SK-N-SH (cell line): ENCODE results near the gene MYO9B. TPM values are rescaled to one million over a fixed set of nuclear protein-coding genes. Genes with fewer than 3 reads are reported as not detected.
A peak's percentile ranks its signal among the peaks of the same experiment; 100 is the strongest.

Experiments used
- CTCF ChIA-PET: fragments of 300-600, 350-600 bp; formaldehyde crosslinking; extraction: SDS; loops from one replicate; lab custom pipeline; 2021; lab: Yijun Ruan, JAX
- POLR2A ChIA-PET: fragments of 350-600 bp; sonication (Branson Sonifier 250); formaldehyde crosslinking; extraction: SDS; loops from one replicate; lab custom pipeline; 2020; ENCODE audit warnings: antibody characterized with exemption, inconsistent platforms; lab: Yijun Ruan, JAX
- DNase-seq: peaks from one replicate; pipeline ENCODE4 v3.0.0; 2012
- H2AFZ ChIP-seq: fragments of 200-600 bp; sonication (generic); 2 replicates; pipeline ENCODE4 v1.8.1; 2016; ENCODE audit warnings: antibody characterized with exemption, mild to moderate bottlenecking, low read depth
- H3F3A ChIP-seq: fragments of 200-600 bp; sonication (generic); replicated peaks from 2 replicates; pipeline ENCODE3; 2016; ENCODE audit warnings: antibody characterized with exemption, mild to moderate bottlenecking; ENCODE audit not compliant: insufficient read depth
- H3K27ac ChIP-seq, 2 experiments: fragments of 200-500 bp in 1 of 2; fragments of 200-600 bp in 1 of 2; sonication (Bioruptor generic) in 1 of 2; sonication (generic), shearing (Covaris generic) in 1 of 2; 2 replicates each; pipeline versions ENCODE4 v1.5.1 to v1.6.1; 2014 to 2016; ENCODE audit warnings: low read depth in 2 of 2, inconsistent platforms in 1 of 2, low read length in 1 of 2, mild to moderate bottlenecking in 1 of 2, mixed read lengths in 1 of 2
- H3K27me3 ChIP-seq: fragments of 200-600 bp; sonication (generic), shearing (Covaris generic); 2 replicates; pipeline ENCODE4 v1.6.1; 2016; ENCODE audit warnings: mixed run types; ENCODE audit not compliant: insufficient read depth
- H3K36me3 ChIP-seq, 2 experiments: fragments of 200-500 bp in 1 of 2; fragments of 200-600 bp in 1 of 2; sonication (Bioruptor generic) in 1 of 2; sonication (generic) in 1 of 2; replicated peaks in 1 of 2; 2 replicates each; pipeline versions ENCODE3 to v1.5.1; 2014 to 2016; ENCODE audit warnings: low read length in 1 of 2, mild to moderate bottlenecking in 1 of 2; ENCODE audit not compliant: insufficient read depth in 2 of 2, control insufficient read depth in 1 of 2
- H3K4me1 ChIP-seq, 2 experiments: fragments of 200-500 bp in 1 of 2; fragments of 200-600 bp in 1 of 2; sonication (Bioruptor generic) in 1 of 2; sonication (generic), shearing (Covaris generic) in 1 of 2; 2 replicates each; pipeline versions ENCODE4 v1.5.1 to v1.6.1; 2014 to 2016; ENCODE audit warnings: low read depth in 1 of 2, low read length in 1 of 2, mixed run types in 1 of 2; ENCODE audit not compliant: insufficient read depth in 2 of 2, control insufficient read depth in 1 of 2
- H3K4me2 ChIP-seq: fragments of 200-600 bp; sonication (generic), shearing (Covaris generic); 2 replicates; pipeline ENCODE4 v1.6.1; 2017; ENCODE audit warnings: mixed run types
- H3K4me3 ChIP-seq, 2 experiments: fragments of 200-500 bp in 1 of 2; fragments of 200-600 bp in 1 of 2; sonication (Bioruptor generic) in 1 of 2; sonication (generic), shearing (Covaris generic) in 1 of 2; 2 replicates each; pipeline versions ENCODE4 v1.5.1 to v1.8.1; 2014 to 2016; ENCODE audit warnings: low read depth in 2 of 2, inconsistent platforms in 1 of 2, low read length in 1 of 2, mild to moderate bottlenecking in 1 of 2, mixed read lengths in 1 of 2, moderate library complexity in 1 of 2
- H3K79me2 ChIP-seq: fragments of 200-600 bp; sonication (generic); 2 replicates; pipeline ENCODE4 v1.8.1; 2017; ENCODE audit warnings: mild to moderate bottlenecking; ENCODE audit not compliant: insufficient read depth
- H3K9ac ChIP-seq: fragments of 200-600 bp; sonication (generic); 2 replicates; pipeline ENCODE4 v1.6.1; 2017; ENCODE audit warnings: mixed run types
- H3K9me2 ChIP-seq: fragments of 200-600 bp; sonication (generic); 2 replicates; pipeline ENCODE4 v1.6.1; 2017; ENCODE audit warnings: mixed run types
- H3K9me3 ChIP-seq: fragments of 200-600 bp; sonication (generic); 2 replicates; pipeline ENCODE4 v1.6.1; 2017; ENCODE audit warnings: mixed run types, mild to moderate bottlenecking, moderate library complexity
- H4K20me1 ChIP-seq: fragments of 200-600 bp; sonication (generic); 2 replicates; pipeline ENCODE4 v1.6.1; 2017; ENCODE audit warnings: mild to moderate bottlenecking, mixed run types; ENCODE audit not compliant: insufficient read depth
- CTCF ChIP-seq: fragments of 200-600 bp; sonication (generic); IDR thresholded peaks from 2 replicates; pipeline ENCODE4 v1.6.1; 2017; ENCODE audit warnings: antibody characterized with exemption, mild to moderate bottlenecking, moderate library complexity
- ELF1 ChIP-seq: IDR thresholded peaks from 2 replicates; pipeline ENCODE4 v1.4.0; 2012
- EP300 ChIP-seq, 2 experiments: IDR thresholded peaks; 2 replicates each; pipeline versions ENCODE4 v1.4.0 to v1.6.1; 2012; ENCODE audit warnings: borderline replicate concordance in 1 of 2, low read depth in 1 of 2, low read length in 1 of 2
- EZH2phosphoT487 ChIP-seq: fragments of 200-600 bp; sonication (generic); IDR thresholded peaks from 2 replicates; pipeline ENCODE4 v1.6.1; 2017; ENCODE audit warnings: low read depth, mixed run types, mild to moderate bottlenecking, antibody characterized with exemption, moderate library complexity, borderline replicate concordance
- FOSL2 ChIP-seq: IDR thresholded peaks from 2 replicates; pipeline ENCODE4 v1.4.0; 2012; ENCODE audit warnings: low read depth, mild to moderate bottlenecking, moderate library complexity, borderline replicate concordance
- GATA2 ChIP-seq: sonication (generic); formaldehyde crosslinking; IDR thresholded peaks from 2 replicates; pipeline ENCODE4 v1.5.0; 2020; ENCODE audit warnings: mild to moderate bottlenecking, missing genetic modification reagents
- IRF3 ChIP-seq: fragments of 150-350 bp; IDR thresholded peaks from 2 replicates; pipeline ENCODE4 v1.6.1; 2016; ENCODE audit warnings: mild to moderate bottlenecking, low read depth, low read length
- NFIC ChIP-seq: IDR thresholded peaks from 2 replicates; pipeline ENCODE4 v1.4.0; 2012; ENCODE audit warnings: borderline replicate concordance
- POLR2AphosphoS5 ChIP-seq: IDR thresholded peaks from 2 replicates; pipeline ENCODE4 v1.6.1; 2012; ENCODE audit warnings: low read depth, low read length
- RCOR1 ChIP-seq: fragments of 150-350 bp; IDR thresholded peaks from 2 replicates; pipeline ENCODE4 v1.6.1; 2017; ENCODE audit warnings: antibody characterized with exemption, low read length
- REST ChIP-seq: IDR thresholded peaks from 2 replicates; pipeline ENCODE4 v1.6.1; 2012; ENCODE audit warnings: mild to moderate bottlenecking, low read depth, low read length, moderate library complexity
- RFX5 ChIP-seq: IDR thresholded peaks from 2 replicates; pipeline ENCODE4 v1.6.1; 2012; ENCODE audit warnings: mild to moderate bottlenecking, improper control_type of control experiment, low read length
- SIN3A ChIP-seq: IDR thresholded peaks from 2 replicates; pipeline ENCODE4 v1.6.1; 2012; ENCODE audit warnings: low read depth, mild to moderate bottlenecking, low read length, moderate library complexity, borderline replicate concordance
- SMC3 ChIP-seq: IDR thresholded peaks from 2 replicates; pipeline ENCODE4 v1.6.1; 2012; ENCODE audit warnings: low read depth, low read length, improper control_type of control experiment
- TCF12 ChIP-seq: IDR thresholded peaks from 2 replicates; pipeline ENCODE4 v1.4.0; 2012
- TEAD4 ChIP-seq: IDR thresholded peaks from 2 replicates; pipeline ENCODE4 v1.4.0; 2012; ENCODE audit warnings: mild to moderate bottlenecking, borderline replicate concordance; ENCODE audit not compliant: insufficient read depth
- USF1 ChIP-seq: IDR thresholded peaks from 2 replicates; pipeline ENCODE4 v1.4.0; 2012; ENCODE audit warnings: low read depth, borderline replicate concordance
- USF2 ChIP-seq: fragments of 150-350 bp; IDR thresholded peaks from 2 replicates; pipeline ENCODE4 v1.6.1; 2017; ENCODE audit warnings: antibody characterized with exemption, low read length, low read depth, borderline replicate concordance
- YY1 ChIP-seq: IDR thresholded peaks from 2 replicates; pipeline ENCODE4 v1.4.0; 2012; ENCODE audit warnings: low read depth, mild to moderate bottlenecking
- ZBTB33 ChIP-seq: IDR thresholded peaks from 2 replicates; pipeline ENCODE4 v1.4.0; 2012; ENCODE audit warnings: low read depth, borderline replicate concordance
- WGBS: methylation state at CpG from one replicate; pipeline ENCODE4 v1.1.6; 2017; ENCODE audit warnings: low lambda C conversion rate; 5-methylcytosine and 5-hydroxymethylcytosine counted together
- polyA plus RNA-seq, 3 experiments: library from polyadenylated mRNA; depleted of rRNA; stranded (reverse); fragments of >200 nt; gene quantifications; 2 replicates each; pipeline ENCODE4 v1.2.3, GENCODE V29; 2012

The MYO9B gene
- polyA plus RNA-seq, 1 of the 3 experiments (the other 2 are of a cell fraction) = 37.6 TPM

- Histone ChIP-seq H3K27me3 (no peaks in the 10 kb centered on the region), H2AFZ (0 out of 2 replicates have a peak overlapping the region, but pooled peaks have one; percentile 37), H3K9me3 (no peaks in the 10 kb centered on the region), H3K79me2 (peaks cover 83% of the 10 kb centered on the region), H4K20me1 (no peaks in the 10 kb centered on the region), H3F3A (peaks cover 20% of the 10 kb centered on the region), H3K4me1 (peaks cover 15% of the 10 kb centered on the region in 2 experiments; a peak in 3 of 4 replicates), H3K4me2 (peak overlapping the region; percentile 88), H3K9ac (peak overlapping the region; percentile 86), H3K27ac (peak overlapping the region; percentile 95 to 100), H3K9me2 (no peaks in the 10 kb centered on the region), H3K36me3 (no peaks in the 10 kb centered on the region), H3K4me3 (peak overlapping the region; percentile 26 to 43; a peak in 2 of 4 replicates)
- POLR2A ChIA-PET = no interaction called here
- CTCF ChIA-PET = interaction anchor here (0.6 to 1.0 kb wide), 2 partner anchors 9 to 70 kb away, joined by 3 read pairs; no protein-coding TSS in a partner anchor
- DNase-seq = peak; percentile 87
- WGBS = 8% methylated on average over 22 of the region's 30 CpGs
- no peak for TF ChIP-seq ZBTB33
- TF ChIP-seq ELF1 = peak; percentile 59; the same call in 1 of the 2 replicates
- peak; percentile 55; the same call in 1 of the 2 replicates for TF ChIP-seq RCOR1
- peak; percentile 77 for TF ChIP-seq POLR2AphosphoS5
- peak; percentile 86 for TF ChIP-seq TCF12
- TF ChIP-seq TEAD4 = peak; percentile 90
- peak in 1 of 2 experiments; percentile 74; a peak in 3 of 4 replicates for TF ChIP-seq EP300 (IDR thresholded peaks at IDR 0.05; ENCODE audit: borderline replicate concordance in 1 of 2, low read depth in 1 of 2, low read length in 1 of 2)
- no peak for TF ChIP-seq IRF3
- TF ChIP-seq YY1 = peak; percentile 84
- no peak for TF ChIP-seq SMC3
- TF ChIP-seq USF2 = no peak
- peak; percentile 80 for TF ChIP-seq GATA2 (CRISPR knock-in tag)
- TF ChIP-seq USF1 = no peak
- peak; percentile 85 for TF ChIP-seq FOSL2
- TF ChIP-seq RFX5 = no peak
- TF ChIP-seq EZH2phosphoT487 = no peak
- peak; percentile 53; the same call in 1 of the 2 replicates for TF ChIP-seq REST
- no peak; the same call in 1 of the 2 replicates for TF ChIP-seq SIN3A
- peak; percentile 36; the same call in 1 of the 2 replicates for TF ChIP-seq CTCF
- TF ChIP-seq NFIC = peak; percentile 38
Measured at GRCh38 chr19:17135001-17135853, 59.6 kb downstream of the MYO9B start.
